HEK293 (cell line): ENCODE data around the gene MARCHF7.

ENCODE experiments used
- BCL11B ChIP-seq: fragments of 450-650 bp; formaldehyde crosslinking; IDR thresholded peaks from 2 replicates; pipeline ENCODE4 v1.5.1; 2016; ENCODE audit warnings: low read depth, missing biosample characterization, missing genetic modification characterization
- CTCF ChIP-seq: fragments of 450-650 bp; formaldehyde crosslinking; IDR thresholded peaks from 2 replicates; pipeline ENCODE4 v1.5.1; 2016; ENCODE audit warnings: missing biosample characterization, missing genetic modification characterization
- GLIS1 ChIP-seq: fragments of 450-650 bp; formaldehyde crosslinking; IDR thresholded peaks from 2 replicates; pipeline ENCODE4 v1.5.1; 2016; ENCODE audit warnings: missing biosample characterization, missing genetic modification characterization
- HOXC10 ChIP-seq: sonication (generic); formaldehyde crosslinking; IDR thresholded peaks from 2 replicates; pipeline ENCODE4 v1.8.1; 2023; ENCODE audit warnings: mild to moderate bottlenecking, missing genetic modification reagents
- KLF9 ChIP-seq: fragments of 450-650 bp; formaldehyde crosslinking; IDR thresholded peaks from 2 replicates; pipeline ENCODE4 v1.5.1; 2016; ENCODE audit warnings: missing biosample characterization, missing genetic modification characterization, low read depth
- PBX3 ChIP-seq: sonication (generic); formaldehyde crosslinking; IDR thresholded peaks from 2 replicates; pipeline ENCODE4 v1.8.1; 2022; ENCODE audit warnings: mild to moderate bottlenecking, moderate library complexity, missing genetic modification reagents
- PRDM6 ChIP-seq: fragments of 450-650 bp; formaldehyde crosslinking; IDR thresholded peaks from 2 replicates; pipeline ENCODE4 v1.5.1; 2017; ENCODE audit warnings: missing biosample characterization, missing genetic modification characterization
- SCRT2 ChIP-seq: fragments of 450-650 bp; formaldehyde crosslinking; IDR thresholded peaks from 2 replicates; pipeline ENCODE4 v1.5.1; 2016; ENCODE audit warnings: missing biosample characterization, missing genetic modification characterization
- SP3 ChIP-seq: fragments of 450-650 bp; formaldehyde crosslinking; IDR thresholded peaks from 2 replicates; pipeline ENCODE4 v1.5.1; 2016; ENCODE audit warnings: missing biosample characterization, missing genetic modification characterization
- ZBTB17 ChIP-seq: fragments of 450-650 bp; formaldehyde crosslinking; IDR thresholded peaks from 2 replicates; pipeline ENCODE4 v1.5.1; 2016; ENCODE audit warnings: missing biosample characterization, missing genetic modification characterization
- ZBTB20 ChIP-seq: fragments of 450-650 bp; formaldehyde crosslinking; IDR thresholded peaks from 2 replicates; pipeline ENCODE4 v1.5.1; 2016; ENCODE audit warnings: missing biosample characterization, missing genetic modification characterization
- ZEB2 ChIP-seq: fragments of 450-650 bp; formaldehyde crosslinking; IDR thresholded peaks from 2 replicates; pipeline ENCODE4 v1.5.1; 2016; ENCODE audit warnings: missing biosample characterization, missing genetic modification characterization
- ZFP37 ChIP-seq: fragments of 450-650 bp; formaldehyde crosslinking; IDR thresholded peaks from 2 replicates; pipeline ENCODE4 v1.5.1; 2016; ENCODE audit warnings: missing biosample characterization, missing genetic modification characterization
- ZNF138 ChIP-seq: fragments of 450-650 bp; formaldehyde crosslinking; IDR thresholded peaks from 2 replicates; pipeline ENCODE4 v1.5.1; 2016; ENCODE audit warnings: missing biosample characterization, missing genetic modification characterization, borderline replicate concordance
- ZNF148 ChIP-seq: fragments of 450-650 bp; formaldehyde crosslinking; IDR thresholded peaks from 2 replicates; pipeline ENCODE4 v1.5.0; 2017; ENCODE audit warnings: missing biosample characterization, missing genetic modification characterization, borderline replicate concordance
- ZNF155 ChIP-seq: fragments of 450-650 bp; formaldehyde crosslinking; IDR thresholded peaks from 2 replicates; pipeline ENCODE4 v1.5.1; 2016; ENCODE audit warnings: missing biosample characterization, missing genetic modification characterization
- ZNF18 ChIP-seq: fragments of 450-650 bp; formaldehyde crosslinking; IDR thresholded peaks from 2 replicates; pipeline ENCODE4 v1.5.1; 2016; ENCODE audit warnings: missing biosample characterization, missing genetic modification characterization
- ZNF19 ChIP-seq: fragments of 450-650 bp; formaldehyde crosslinking; IDR thresholded peaks from 2 replicates; pipeline ENCODE4; 2016; ENCODE audit warnings: missing biosample characterization, missing genetic modification characterization, low read depth
- ZNF221 ChIP-seq: fragments of 450-650 bp; formaldehyde crosslinking; IDR thresholded peaks from 2 replicates; pipeline ENCODE4 v1.5.1; 2017; ENCODE audit warnings: missing biosample characterization, missing genetic modification characterization, borderline replicate concordance
- ZNF266 ChIP-seq: fragments of 450-650 bp; formaldehyde crosslinking; IDR thresholded peaks from 2 replicates; pipeline ENCODE4 v1.5.1; 2016; ENCODE audit warnings: missing biosample characterization, missing genetic modification characterization, low read depth
- ZNF341 ChIP-seq: fragments of 450-650 bp; formaldehyde crosslinking; IDR thresholded peaks from 2 replicates; pipeline ENCODE4; 2016; ENCODE audit warnings: low read depth, missing biosample characterization, missing genetic modification characterization
- ZNF362 ChIP-seq: fragments of 450-650 bp; formaldehyde crosslinking; IDR thresholded peaks from 2 replicates; pipeline ENCODE4 v1.5.1; 2016; ENCODE audit warnings: missing biosample characterization, missing genetic modification characterization
- ZNF394 ChIP-seq: fragments of 450-650 bp; formaldehyde crosslinking; IDR thresholded peaks from 2 replicates; pipeline ENCODE4 v1.5.1; 2016; ENCODE audit warnings: missing biosample characterization, missing genetic modification characterization, mild to moderate bottlenecking, moderate library complexity, borderline replicate concordance
- ZNF416 ChIP-seq: fragments of 450-650 bp; formaldehyde crosslinking; IDR thresholded peaks from 2 replicates; pipeline ENCODE4 v1.5.1; 2016; ENCODE audit warnings: missing biosample characterization, missing genetic modification characterization
- ZNF529 ChIP-seq: fragments of 450-650 bp; formaldehyde crosslinking; IDR thresholded peaks from 2 replicates; pipeline ENCODE4 v1.5.1; 2017; ENCODE audit warnings: missing genetic modification characterization, missing biosample characterization; ENCODE audit not compliant: insufficient replicate concordance
- ZNF600 ChIP-seq: fragments of 450-650 bp; formaldehyde crosslinking; IDR thresholded peaks from 2 replicates; pipeline ENCODE4 v1.5.1; 2016; ENCODE audit warnings: missing biosample characterization, missing genetic modification characterization
- ZNF610 ChIP-seq: fragments of 450-650 bp; formaldehyde crosslinking; IDR thresholded peaks from 2 replicates; pipeline ENCODE4 v1.5.1; 2016; ENCODE audit warnings: missing biosample characterization, missing genetic modification characterization, borderline replicate concordance
- ZNF629 ChIP-seq: fragments of 450-650 bp; formaldehyde crosslinking; IDR thresholded peaks from 2 replicates; pipeline ENCODE4 v1.5.1; 2017; ENCODE audit warnings: missing biosample characterization, missing genetic modification characterization
- ZNF792 ChIP-seq: fragments of 450-650 bp; formaldehyde crosslinking; IDR thresholded peaks from 2 replicates; pipeline ENCODE4 v1.5.1; 2016; ENCODE audit warnings: missing biosample characterization, missing genetic modification characterization
- ZXDB ChIP-seq: fragments of 450-650 bp; formaldehyde crosslinking; IDR thresholded peaks from 2 replicates; pipeline ENCODE4 v1.5.1; 2016; ENCODE audit warnings: missing biosample characterization, missing genetic modification characterization

The MARCHF7 gene

DNA sequence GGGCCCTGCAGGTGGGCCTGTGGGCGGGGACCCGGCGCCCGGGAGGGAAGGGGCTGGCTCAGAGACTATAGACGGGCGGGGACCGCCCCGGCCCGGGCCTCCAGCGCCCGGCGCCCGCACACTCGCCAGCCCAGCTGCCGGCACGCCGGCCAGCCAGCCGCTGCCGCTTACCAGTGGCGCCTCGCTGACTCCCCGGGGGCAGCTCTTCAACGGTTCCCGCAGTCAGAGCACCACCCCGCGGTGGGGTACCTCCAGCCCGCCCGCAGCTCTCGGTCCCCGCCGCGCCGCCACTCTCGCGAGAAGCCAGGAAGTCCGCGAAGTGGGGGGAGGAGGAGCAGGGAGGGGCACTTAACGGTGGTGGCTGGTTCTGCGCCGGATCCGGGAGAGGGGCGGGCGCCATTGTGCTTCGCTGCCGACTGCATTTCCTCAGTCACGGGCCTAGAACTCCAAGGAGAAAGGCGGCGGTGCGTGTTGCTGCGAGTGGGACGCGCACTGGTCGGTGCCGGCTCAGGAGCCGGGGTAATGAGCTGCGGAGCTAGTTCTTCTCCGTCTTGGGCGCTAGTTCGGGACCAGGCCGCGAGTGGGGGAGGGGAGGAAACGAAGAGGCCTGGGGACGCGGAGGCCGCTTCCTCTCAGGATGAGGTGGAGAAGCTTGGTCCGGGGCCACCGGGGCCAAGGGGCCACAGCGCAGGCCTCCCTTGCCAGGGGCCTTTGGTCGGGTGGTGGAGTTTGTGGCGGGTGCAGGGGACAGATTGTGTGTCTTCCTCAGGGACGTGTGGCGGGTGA is at the start of gene MARCHF7 (continued):
- peak; percentile 92 for TF ChIP-seq ZBTB20 (tag by site-specific recombination)
- peak; percentile 52 for TF ChIP-seq ZNF629 (tag by site-specific recombination)
- TF ChIP-seq ZNF362 = no peak
- TF ChIP-seq ZNF416 = no peak
- TF ChIP-seq SP3 (tag by site-specific recombination) = peak; percentile 76
- TF ChIP-seq ZNF266 = no peak
- no peak for TF ChIP-seq ZNF138 (tag by site-specific recombination)
- TF ChIP-seq ZNF529 (tag by site-specific recombination) = no peak
- 0 out of 2 replicates have a peak, but pooled peaks have one; percentile 51 for TF ChIP-seq ZNF148 (tag by site-specific recombination)
- TF ChIP-seq ZNF394 (tag by site-specific recombination) = peak; percentile 83
- TF ChIP-seq ZNF792 (tag by site-specific recombination) = 0 out of 2 replicates have a peak, but pooled peaks have one; percentile 41
- TF ChIP-seq BCL11B (tag by site-specific recombination) = no peak
- TF ChIP-seq ZFP37 = peak; percentile 96
- TF ChIP-seq CTCF (tag by site-specific recombination) = peak; percentile 97
- TF ChIP-seq SCRT2 = no peak
- peak; percentile 65 for TF ChIP-seq ZNF600 (tag by site-specific recombination)
- TF ChIP-seq ZNF155 (tag by site-specific recombination) = no peak
- peak; percentile 83 for TF ChIP-seq ZXDB
- TF ChIP-seq HOXC10 (CRISPR knock-in tag) = 0 out of 2 replicates have a peak, but pooled peaks have one; percentile 67
- TF ChIP-seq ZNF19 (tag by site-specific recombination) = no peak
- peak; percentile 92 for TF ChIP-seq ZEB2 (tag by site-specific recombination)
- 0 out of 2 replicates have a peak, but pooled peaks have one; percentile 26 for TF ChIP-seq PBX3
- peak; percentile 96 for TF ChIP-seq ZNF341 (tag by site-specific recombination)
- peak; percentile 86 for TF ChIP-seq GLIS1 (tag by site-specific recombination)
- TF ChIP-seq ZNF18 (tag by site-specific recombination) = 0 out of 2 replicates have a peak, but pooled peaks have one; percentile 26
- no peak for TF ChIP-seq PRDM6 (tag by site-specific recombination)
- peak; percentile 74 for TF ChIP-seq ZNF610 (tag by site-specific recombination)
- TF ChIP-seq KLF9 (tag by site-specific recombination) = peak; percentile 72
- TF ChIP-seq ZBTB17 (tag by site-specific recombination) = peak; percentile 16; the same call in 1 of the 2 replicates
- TF ChIP-seq ZNF221 = no peak
